ENCODE results near the gene SYNGR3. TPM values are rescaled to one million over a fixed set of nuclear protein-coding genes. Genes with fewer than 3 reads are reported as not detected.
A peak's percentile ranks its signal among the peaks of the same experiment; 100 is the strongest.

Gene SYNGR3
- total and polyA plus RNA-seq, 2 of the 13 experiments (the other 11 are each of a cell fraction or from before 2014, with no cell fraction given) = 0.97 to 5.7 TPM

- TF ChIP-seq ZBTB14 (CRISPR knock-in tag; IDR thresholded peaks at IDR 0.05) (0 out of 2 replicates have a peak, but pooled peaks have one; percentile 8), ZMYM3 (CRISPR knock-in tag; IDR thresholded peaks at IDR 0.05) (no peak), ZBTB26 (CRISPR knock-in tag; IDR thresholded peaks at IDR 0.05; ENCODE audit: borderline replicate concordance) (no peak; the same call in 1 of the 2 replicates), SATB2 (CRISPR knock-in tag; IDR thresholded peaks at IDR 0.05) (0 out of 2 replicates have a peak, but pooled peaks have one; percentile 75), RARG (CRISPR knock-in tag; IDR thresholded peaks at IDR 0.05; ENCODE audit: low read depth) (no peak), ATF7 (IDR thresholded peaks at IDR 0.05) (no peak), ATF7 (CRISPR knock-in tag; IDR thresholded peaks at IDR 0.05) (no peak), TARDBP (CRISPR knock-in tag; IDR thresholded peaks at IDR 0.05) (no peak), MTF2 (CRISPR knock-in tag; IDR thresholded peaks at IDR 0.05; ENCODE audit: borderline replicate concordance) (no peak), CENPT (CRISPR knock-in tag; IDR thresholded peaks at IDR 0.05; ENCODE audit: low read depth) (no peak), TERF1 (CRISPR knock-in tag; IDR thresholded peaks at IDR 0.05) (0 out of 2 replicates have a peak, but pooled peaks have one; percentile 73), ZNF780A (CRISPR knock-in tag; IDR thresholded peaks at IDR 0.05) (no peak), ATAD3A (CRISPR knock-in tag; IDR thresholded peaks at IDR 0.05) (0 out of 2 replicates have a peak, but pooled peaks have one; percentile 22), RBFOX2 (IDR thresholded peaks at IDR 0.05; ENCODE audit: low read depth, low read length) (peak; percentile 100), SP4 (CRISPR knock-in tag; IDR thresholded peaks at IDR 0.05) (peak; percentile 77; the same call in 1 of the 2 replicates), EZH2 (conservative IDR thresholded peaks at IDR 0.05; ENCODE audit: low read depth, low read length) (no peak), TBX3 (IDR thresholded peaks at IDR 0.05; ENCODE audit: borderline replicate concordance) (no peak), SRY (CRISPR knock-in tag; IDR thresholded peaks at IDR 0.05) (peak; percentile 92), ZNF446 (CRISPR knock-in tag; IDR thresholded peaks at IDR 0.05) (peak; percentile 52; the same call in 1 of the 2 replicates)
- TF ChIP-seq, protein P1, sequence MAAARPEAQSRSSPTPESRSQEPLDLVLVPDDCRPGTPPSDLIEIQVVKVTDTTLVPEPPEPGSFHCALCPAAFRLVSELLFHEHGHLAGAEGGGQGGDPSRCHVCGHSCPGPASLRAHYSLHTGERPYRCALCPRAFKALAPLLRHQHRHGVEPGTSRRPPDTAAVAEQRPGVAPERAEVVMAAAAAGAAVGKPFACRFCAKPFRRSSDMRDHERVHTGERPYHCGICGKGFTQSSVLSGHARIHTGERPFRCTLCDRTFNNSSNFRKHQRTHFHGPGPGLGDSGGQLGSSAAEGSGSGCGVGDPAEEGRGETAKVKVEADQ (CRISPR knock-in tag; IDR thresholded peaks at IDR 0.05; ENCODE audit: borderline replicate concordance) = 0 out of 2 replicates have a peak, but pooled peaks have one; percentile 59
- TF ChIP-seq, protein P2, sequence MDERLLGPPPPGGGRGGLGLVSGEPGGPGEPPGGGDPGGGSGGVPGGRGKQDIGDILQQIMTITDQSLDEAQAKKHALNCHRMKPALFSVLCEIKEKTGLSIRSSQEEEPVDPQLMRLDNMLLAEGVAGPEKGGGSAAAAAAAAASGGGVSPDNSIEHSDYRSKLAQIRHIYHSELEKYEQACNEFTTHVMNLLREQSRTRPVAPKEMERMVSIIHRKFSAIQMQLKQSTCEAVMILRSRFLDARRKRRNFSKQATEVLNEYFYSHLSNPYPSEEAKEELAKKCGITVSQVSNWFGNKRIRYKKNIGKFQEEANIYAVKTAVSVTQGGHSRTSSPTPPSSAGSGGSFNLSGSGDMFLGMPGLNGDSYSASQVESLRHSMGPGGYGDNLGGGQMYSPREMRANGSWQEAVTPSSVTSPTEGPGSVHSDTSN (CRISPR knock-in tag; IDR thresholded peaks at IDR 0.05) = no peak
- TF ChIP-seq, protein P3, sequence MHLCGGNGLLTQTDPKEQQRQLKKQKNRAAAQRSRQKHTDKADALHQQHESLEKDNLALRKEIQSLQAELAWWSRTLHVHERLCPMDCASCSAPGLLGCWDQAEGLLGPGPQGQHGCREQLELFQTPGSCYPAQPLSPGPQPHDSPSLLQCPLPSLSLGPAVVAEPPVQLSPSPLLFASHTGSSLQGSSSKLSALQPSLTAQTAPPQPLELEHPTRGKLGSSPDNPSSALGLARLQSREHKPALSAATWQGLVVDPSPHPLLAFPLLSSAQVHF (CRISPR knock-in tag; IDR thresholded peaks at IDR 0.05) = no peak; the same call in 1 of the 2 replicates
Observed at GRCh38 chr16:1964506-1965395, 25.0 kb upstream of the SYNGR3 start, which contains the start of gene RPS2 (continued).

Measured in HepG2 (cell line).